Measurements from ENCODE around the gene ADGRV1. TPM values are rescaled to one million over a fixed set of nuclear protein-coding genes. Genes with fewer than 3 reads are reported as not detected.

Gene ADGRV1
- total RNA-seq, 1 donor from 2014 or later: 10.0 TPM

GRCh38 chr5:90707698-90708097, 149.1 kb downstream of the ADGRV1 start:
- no peak overlapping the region for H3K4me3 ChIP-seq (ENCODE audit: insufficient read depth, low read depth, low read length)
- H2AFZ ChIP-seq (ENCODE audit: low read depth, low read length): no peak overlapping the region
- no peaks in the 10 kb centered on the region for H3K36me3 ChIP-seq (ENCODE audit: insufficient read depth, low read length)
- no peak overlapping the region for H3K4me2 ChIP-seq (ENCODE audit: low read length)
- no peak for DNase-seq (ENCODE audit: low read depth)
- no peaks in the 10 kb centered on the region for H3K27me3 ChIP-seq (ENCODE audit: insufficient read depth, low read length)
- H4K20me1 ChIP-seq (ENCODE audit: insufficient read depth, low read length): no peaks in the 10 kb centered on the region
- Mint-ChIP-seq H3K27me3 (ENCODE audit: low read depth, unreplicated experiment) (no peaks in the 10 kb centered on the region), H3K4me3 (ENCODE audit: unreplicated experiment) (no peak overlapping the region), H3K36me3 (ENCODE audit: low read depth, unreplicated experiment) (no peaks in the 10 kb centered on the region), H3K4me1 (ENCODE audit: low read depth, unreplicated experiment) (peaks cover 13% of the 10 kb centered on the region), H3K27ac (ENCODE audit: unreplicated experiment) (no peak overlapping the region), H3K9me3 (ENCODE audit: unreplicated experiment) (no peaks in the 10 kb centered on the region)
- TF ChIP-seq EZH2 (IDR thresholded peaks at IDR 0.05; ENCODE audit: insufficient read depth, low read length): no peak
- TF ChIP-seq, protein P1, sequence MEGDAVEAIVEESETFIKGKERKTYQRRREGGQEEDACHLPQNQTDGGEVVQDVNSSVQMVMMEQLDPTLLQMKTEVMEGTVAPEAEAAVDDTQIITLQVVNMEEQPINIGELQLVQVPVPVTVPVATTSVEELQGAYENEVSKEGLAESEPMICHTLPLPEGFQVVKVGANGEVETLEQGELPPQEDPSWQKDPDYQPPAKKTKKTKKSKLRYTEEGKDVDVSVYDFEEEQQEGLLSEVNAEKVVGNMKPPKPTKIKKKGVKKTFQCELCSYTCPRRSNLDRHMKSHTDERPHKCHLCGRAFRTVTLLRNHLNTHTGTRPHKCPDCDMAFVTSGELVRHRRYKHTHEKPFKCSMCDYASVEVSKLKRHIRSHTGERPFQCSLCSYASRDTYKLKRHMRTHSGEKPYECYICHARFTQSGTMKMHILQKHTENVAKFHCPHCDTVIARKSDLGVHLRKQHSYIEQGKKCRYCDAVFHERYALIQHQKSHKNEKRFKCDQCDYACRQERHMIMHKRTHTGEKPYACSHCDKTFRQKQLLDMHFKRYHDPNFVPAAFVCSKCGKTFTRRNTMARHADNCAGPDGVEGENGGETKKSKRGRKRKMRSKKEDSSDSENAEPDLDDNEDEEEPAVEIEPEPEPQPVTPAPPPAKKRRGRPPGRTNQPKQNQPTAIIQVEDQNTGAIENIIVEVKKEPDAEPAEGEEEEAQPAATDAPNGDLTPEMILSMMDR (IDR thresholded peaks at IDR 0.05; ENCODE audit: insufficient read depth, low read depth, low read length): no peak
- no peak for FAIRE-seq
- no peaks in the 10 kb centered on the region for H3K9me3 ChIP-seq (ENCODE audit: insufficient read depth, low read depth, low read length)
- no peak overlapping the region for H3K9ac ChIP-seq (ENCODE audit: low read length)
- H3K79me2 ChIP-seq (ENCODE audit: insufficient read depth, low read length): no peaks in the 10 kb centered on the region
- H3K27ac ChIP-seq (ENCODE audit: low read depth, low read length): no peak overlapping the region
- H3K4me1 ChIP-seq (ENCODE audit: insufficient read depth, low read length): no peaks in the 10 kb centered on the region

- FAIRE-seq (no peak), DNase-seq (ENCODE audit: low read depth) (peak; percentile 59)
- H3K4me1 Mint-ChIP-seq (ENCODE audit: low read depth, unreplicated experiment): peaks cover 13% of the 10 kb centered on the region
- H3K4me3 Mint-ChIP-seq (ENCODE audit: unreplicated experiment): no peak overlapping the region
- H3K9me3 Mint-ChIP-seq (ENCODE audit: unreplicated experiment): no peaks in the 10 kb centered on the region
- Histone ChIP-seq H3K9me3 (ENCODE audit: insufficient read depth, low read depth, low read length) (no peaks in the 10 kb centered on the region), H3K4me2 (ENCODE audit: low read length) (peak overlapping the region; percentile 10), H3K79me2 (ENCODE audit: insufficient read depth, low read length) (no peaks in the 10 kb centered on the region), H3K9ac (ENCODE audit: low read length) (no peak overlapping the region), H4K20me1 (ENCODE audit: insufficient read depth, low read length) (no peaks in the 10 kb centered on the region), H3K4me1 (ENCODE audit: insufficient read depth, low read length) (no peaks in the 10 kb centered on the region), H2AFZ (ENCODE audit: low read depth, low read length) (no peak overlapping the region), H3K27me3 (ENCODE audit: insufficient read depth, low read length) (no peaks in the 10 kb centered on the region), H3K4me3 (ENCODE audit: insufficient read depth, low read depth, low read length) (no peak overlapping the region), H3K27ac (ENCODE audit: low read depth, low read length) (peak overlapping the region; percentile 23), H3K36me3 (ENCODE audit: insufficient read depth, low read length) (no peaks in the 10 kb centered on the region)
- H3K36me3 Mint-ChIP-seq (ENCODE audit: low read depth, unreplicated experiment): no peaks in the 10 kb centered on the region
- H3K27me3 Mint-ChIP-seq (ENCODE audit: low read depth, unreplicated experiment): no peaks in the 10 kb centered on the region
- H3K27ac Mint-ChIP-seq (ENCODE audit: unreplicated experiment): peak overlapping the region; percentile 16
- TF ChIP-seq EZH2 (IDR thresholded peaks at IDR 0.05; ENCODE audit: insufficient read depth, low read length): no peak
- TF ChIP-seq, protein P1 (IDR thresholded peaks at IDR 0.05; ENCODE audit: insufficient read depth, low read depth, low read length): peak; percentile 75
Measured at GRCh38 chr5:90709323-90710155, 150.9 kb downstream of the ADGRV1 start.

- Histone ChIP-seq H3K27ac (ENCODE audit: low read depth, low read length) (no peak overlapping the region), H2AFZ (ENCODE audit: low read depth, low read length) (no peak overlapping the region), H3K9ac (ENCODE audit: low read length) (no peak overlapping the region), H3K9me3 (ENCODE audit: insufficient read depth, low read depth, low read length) (no peaks in the 10 kb centered on the region), H3K4me3 (ENCODE audit: insufficient read depth, low read depth, low read length) (no peak overlapping the region), H3K4me1 (ENCODE audit: insufficient read depth, low read length) (no peaks in the 10 kb centered on the region), H3K36me3 (ENCODE audit: insufficient read depth, low read length) (no peaks in the 10 kb centered on the region), H3K79me2 (ENCODE audit: insufficient read depth, low read length) (no peaks in the 10 kb centered on the region), H4K20me1 (ENCODE audit: insufficient read depth, low read length) (no peaks in the 10 kb centered on the region), H3K4me2 (ENCODE audit: low read length) (no peak overlapping the region), H3K27me3 (ENCODE audit: insufficient read depth, low read length) (no peaks in the 10 kb centered on the region)
- TF ChIP-seq EZH2 (IDR thresholded peaks at IDR 0.05; ENCODE audit: insufficient read depth, low read length): no peak
- TF ChIP-seq, protein P1 (IDR thresholded peaks at IDR 0.05; ENCODE audit: insufficient read depth, low read depth, low read length): no peak
- Mint-ChIP-seq H3K9me3 (ENCODE audit: unreplicated experiment) (peaks cover 2% of the 10 kb centered on the region), H3K27me3 (ENCODE audit: low read depth, unreplicated experiment) (no peaks in the 10 kb centered on the region), H3K36me3 (ENCODE audit: low read depth, unreplicated experiment) (no peaks in the 10 kb centered on the region), H3K4me1 (ENCODE audit: low read depth, unreplicated experiment) (no peaks in the 10 kb centered on the region), H3K4me3 (ENCODE audit: unreplicated experiment) (no peak overlapping the region), H3K27ac (ENCODE audit: unreplicated experiment) (no peak overlapping the region)
- DNase-seq (ENCODE audit: low read depth) (no peak), FAIRE-seq (no peak)
Measured at GRCh38 chr5:90718387-90718786, 159.8 kb downstream of the ADGRV1 start.
